Common myeloid progenitor, CD34-positive (primary cell): ENCODE data around the gene FREM1.

Experiments used
- CTCF ChIA-PET: fragments of 350-600 bp; sonication (Branson Sonifier 250); formaldehyde crosslinking; loops from one replicate; lab custom pipeline; 2021; ENCODE audit warnings: antibody characterized with exemption; lab: Charles Lee
- POLR2A ChIA-PET: fragments of 350-600 bp; sonication (Branson Sonifier 250); formaldehyde crosslinking; loops from one replicate; lab custom pipeline; 2021; ENCODE audit warnings: antibody characterized with exemption; lab: Charles Lee
- DNase-seq, 3 donors: peaks; one replicate each; pipeline versions ENCODE4 v3.0.0 to v3.0.0-alpha.2; 2013
- H3K27ac ChIP-seq, 2 experiments: 1 replicate in 1 of 2; 2 replicates in 1 of 2; pipeline ENCODE4 v1.7.0; 2013; ENCODE audit warnings: inconsistent platforms in 2 of 2, low read length in 2 of 2, mild to moderate bottlenecking in 2 of 2, low read depth in 1 of 2, moderate library complexity in 1 of 2; ENCODE audit not compliant: severe bottlenecking in 2 of 2, insufficient read depth in 1 of 2, poor library complexity in 1 of 2
- H3K27me3 ChIP-seq, 5 experiments: replicated peaks in 2 of 5; 1 replicate in 3 of 5; 2 replicates in 2 of 5; pipeline versions ENCODE4 v1.6.1 to v1.7.0; 2013; ENCODE audit warnings: low read length in 4 of 5, mild to moderate bottlenecking in 2 of 5, moderate library complexity in 2 of 5, inconsistent platforms in 1 of 5; ENCODE audit not compliant: insufficient read depth in 5 of 5, control insufficient read depth in 4 of 5
- H3K36me3 ChIP-seq, 4 experiments: 1 replicate in 2 of 4; 2 replicates in 2 of 4; pipeline versions ENCODE4 v1.6.1 to v1.7.0; 2013; ENCODE audit warnings: low read length in 3 of 4, control low read depth in 1 of 4, mild to moderate bottlenecking in 1 of 4; ENCODE audit not compliant: control insufficient read depth in 4 of 4, insufficient read depth in 4 of 4
- H3K4me1 ChIP-seq, 4 experiments: 1 replicate in 3 of 4; 2 replicates in 1 of 4; pipeline versions ENCODE4 v1.6.1 to v1.7.1; 2013; ENCODE audit warnings: low read length in 3 of 4, mild to moderate bottlenecking in 3 of 4, control low read depth in 1 of 4, inconsistent platforms in 1 of 4, moderate library complexity in 1 of 4; ENCODE audit not compliant: control insufficient read depth in 4 of 4, insufficient read depth in 4 of 4; ENCODE audit errors: control extremely low read depth in 1 of 4
- H3K4me3 ChIP-seq, 7 experiments: 1 replicate in 4 of 7; 2 replicates in 3 of 7; pipeline versions ENCODE4 v1.5.1 to v1.7.0; 2013; ENCODE audit warnings: mild to moderate bottlenecking in 7 of 7, low read length in 6 of 7, moderate library complexity in 6 of 7, inconsistent platforms in 2 of 7, low read depth in 2 of 7, control low read depth in 1 of 7; ENCODE audit not compliant: insufficient read depth in 4 of 7, control insufficient read depth in 1 of 7; ENCODE audit errors: extremely low read depth in 1 of 7
- H3K9me3 ChIP-seq, 5 experiments: 1 replicate in 4 of 5; 2 replicates in 1 of 5; pipeline versions ENCODE4 v1.6.1 to v1.7.1; 2013; ENCODE audit warnings: low read length in 4 of 5, mild to moderate bottlenecking in 2 of 5, inconsistent platforms in 1 of 5, low read depth in 1 of 5, moderate library complexity in 1 of 5; ENCODE audit not compliant: control insufficient read depth in 4 of 5, insufficient read depth in 2 of 5; ENCODE audit errors: control extremely low read depth in 1 of 5
- WGBS: methylation state at CpG from one replicate; pipeline ENCODE4 v1.1.5; 2013; ENCODE audit not compliant: insufficient coverage; 5-methylcytosine and 5-hydroxymethylcytosine counted together

The FREM1 gene

DNA sequence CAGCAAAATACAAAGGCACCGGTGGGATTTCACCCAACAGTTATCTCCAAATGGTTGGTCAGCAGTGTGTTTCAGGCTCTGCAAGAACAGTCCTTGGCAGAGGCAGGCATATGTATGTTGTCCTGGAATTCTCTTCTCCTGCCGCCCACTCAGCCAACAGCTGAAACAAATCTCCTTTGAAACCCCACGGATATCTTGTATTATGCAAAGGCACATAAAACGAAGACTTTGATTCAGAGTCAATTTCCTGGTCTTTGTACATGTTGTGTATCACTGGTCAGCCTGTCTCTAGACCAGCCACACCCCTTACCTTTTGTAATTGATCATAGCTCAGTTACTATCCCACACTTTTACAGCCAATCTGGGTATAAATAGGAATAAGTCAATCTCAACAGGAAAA is 29.2 kb downstream of the FREM1 start:
- 94% methylated on average over 4 of the region's 4 CpGs for WGBS
- H3K27ac ChIP-seq: no peak overlapping the region
- peaks cover 0 to 3% (median 0%) of the 10 kb centered on the region in 5 experiments for H3K9me3 ChIP-seq
- no peak overlapping the region for H3K4me3 ChIP-seq
- ChIA-PET POLR2A (no interaction called here), CTCF (no interaction called here)
- no peaks in the 10 kb centered on the region for H3K36me3 ChIP-seq
- H3K4me1 ChIP-seq: no peaks in the 10 kb centered on the region
- H3K27me3 ChIP-seq: no peaks in the 10 kb centered on the region
- DNase-seq: no peak

DNA sequence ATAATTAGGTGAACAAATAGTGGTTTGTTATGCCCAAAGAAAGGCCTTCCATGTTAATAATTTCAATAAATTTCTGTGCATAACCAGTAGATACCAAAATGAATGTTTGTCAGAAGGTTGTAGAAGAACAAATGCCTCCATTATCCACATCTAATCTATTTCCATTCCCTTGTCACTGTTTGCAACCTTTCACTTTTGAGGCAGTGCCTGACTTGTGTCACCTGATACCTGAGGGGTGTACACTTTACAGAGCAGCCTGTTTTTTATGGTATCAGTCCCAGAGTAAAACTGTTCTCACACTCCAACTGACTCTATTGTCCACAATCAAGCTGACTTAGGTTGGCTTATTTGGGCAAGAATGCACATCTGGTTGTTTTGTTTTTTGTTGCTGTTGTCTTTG is 40.1 kb downstream of the FREM1 start:
- no peak for DNase-seq
- no peak overlapping the region for H3K27ac ChIP-seq
- ChIA-PET POLR2A (no interaction called here), CTCF (interaction anchor here (1.2 kb wide), 1 partner anchor 38 kb away, joined by 3 read pairs; no protein-coding TSS in a partner anchor)
- no peaks in the 10 kb centered on the region for H3K9me3 ChIP-seq
- peaks cover 0 to 4% (median 0%) of the 10 kb centered on the region in 4 experiments for H3K36me3 ChIP-seq
- H3K4me1 ChIP-seq: no peaks in the 10 kb centered on the region
- H3K27me3 ChIP-seq: peaks cover 0 to 2% (median 0%) of the 10 kb centered on the region in 5 experiments
- no peak overlapping the region for H3K4me3 ChIP-seq

DNA sequence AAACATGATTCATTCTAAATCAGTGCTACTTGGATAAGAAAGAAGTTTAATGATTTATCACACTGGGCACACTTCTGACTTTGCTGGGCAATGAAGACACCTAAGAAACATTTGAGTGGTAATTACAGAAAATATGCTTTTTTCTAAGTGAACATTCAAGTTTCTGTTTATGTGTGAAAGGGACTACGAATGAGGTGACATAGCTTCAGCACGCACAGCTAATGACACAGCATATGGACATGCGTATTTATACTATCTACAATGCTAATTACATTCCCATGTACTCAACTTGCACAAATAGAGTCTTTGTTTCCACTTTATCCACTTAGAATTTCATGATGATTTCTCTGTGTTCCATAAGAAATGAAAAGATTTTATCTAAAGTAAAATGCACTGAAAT is 40.6 kb downstream of the FREM1 start:
- Histone ChIP-seq H3K27me3 (peaks cover 0 to 2% (median 0%) of the 10 kb centered on the region in 5 experiments), H3K9me3 (no peaks in the 10 kb centered on the region), H3K4me3 (no peak overlapping the region), H3K4me1 (no peaks in the 10 kb centered on the region), H3K27ac (no peak overlapping the region), H3K36me3 (peaks cover 0 to 4% (median 0%) of the 10 kb centered on the region in 4 experiments)
- WGBS: no CpG with 5 or more reads among the region's 3 CpGs
- POLR2A ChIA-PET: no interaction called here
- DNase-seq: no peak
- CTCF ChIA-PET: interaction anchor here (1.2 kb wide), 1 partner anchor 38 kb away, joined by 3 read pairs; no protein-coding TSS in a partner anchor

DNA sequence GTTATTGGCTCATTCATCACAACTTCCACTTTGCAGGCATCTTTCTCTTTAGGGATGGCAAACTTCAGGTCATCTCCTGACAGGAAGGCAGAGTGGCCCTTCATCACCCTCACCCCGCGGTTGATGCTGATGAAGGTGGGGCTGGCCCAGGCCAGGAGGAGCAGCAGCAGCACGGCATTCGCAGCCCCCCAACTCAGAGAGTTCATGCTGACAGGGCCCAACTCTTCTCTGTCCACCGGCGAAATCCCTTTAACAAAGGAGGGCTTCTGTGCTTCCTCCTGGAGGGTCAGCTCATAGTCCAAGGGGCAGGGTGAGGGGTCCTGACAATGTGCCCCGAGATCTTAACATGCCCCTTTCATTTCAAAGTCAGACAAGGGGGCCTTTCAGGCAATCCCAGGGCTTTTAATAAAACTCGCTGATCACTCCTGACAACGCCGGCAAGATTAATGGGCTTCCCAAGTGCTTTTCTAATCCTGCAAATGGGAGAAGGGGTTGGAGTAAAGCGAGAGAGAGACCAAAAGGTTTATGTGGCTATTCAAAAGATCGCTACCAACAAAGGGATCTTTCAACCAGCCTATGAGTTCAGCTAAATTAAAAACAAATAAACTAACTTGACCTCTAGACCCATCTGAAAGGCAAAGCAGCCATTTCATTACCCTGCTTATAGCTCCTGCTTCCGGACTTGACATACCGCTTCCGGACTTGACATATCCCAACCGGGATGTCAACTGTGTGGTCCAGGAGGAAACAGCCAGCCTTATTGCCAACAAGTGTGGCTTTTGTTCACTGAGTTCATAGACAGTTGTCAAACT is 41.2 kb downstream of the FREM1 start:
- ChIA-PET CTCF (interaction anchor here (1.2 kb wide), 1 partner anchor 39 kb away, joined by 3 read pairs; no protein-coding TSS in a partner anchor), POLR2A (no interaction called here)
- DNase-seq: no peak
- H3K4me1 ChIP-seq: no peaks in the 10 kb centered on the region
- H3K4me3 ChIP-seq: no peak overlapping the region
- H3K27ac ChIP-seq: no peak overlapping the region
- no peaks in the 10 kb centered on the region for H3K9me3 ChIP-seq
- H3K27me3 ChIP-seq: peaks cover 0 to 2% (median 0%) of the 10 kb centered on the region in 5 experiments
- WGBS: 92% methylated on average over 15 of the region's 16 CpGs
- peaks cover 0 to 4% (median 0%) of the 10 kb centered on the region in 4 experiments for H3K36me3 ChIP-seq

DNA sequence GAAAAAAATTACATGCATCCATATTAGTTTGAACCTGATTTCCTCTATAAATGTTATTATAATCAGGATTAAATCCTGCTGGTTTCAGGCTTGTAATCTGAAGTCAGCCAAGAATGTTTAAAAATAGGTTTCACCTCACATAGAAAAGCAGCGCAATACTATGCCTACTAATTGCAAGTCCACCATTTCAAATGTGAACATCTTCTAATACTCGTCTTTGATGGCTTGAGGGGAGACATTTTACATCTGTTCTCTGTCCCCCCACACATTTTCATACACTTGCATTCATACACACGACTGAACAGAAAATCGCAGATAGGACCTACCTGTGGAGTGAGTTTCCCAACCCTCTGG is 41.8 kb downstream of the FREM1 start:
- Histone ChIP-seq H3K27me3 (peaks cover 0 to 2% (median 0%) of the 10 kb centered on the region in 5 experiments), H3K4me3 (no peak overlapping the region), H3K9me3 (no peaks in the 10 kb centered on the region), H3K36me3 (peaks cover 0 to 4% (median 0%) of the 10 kb centered on the region in 4 experiments), H3K4me1 (no peaks in the 10 kb centered on the region), H3K27ac (no peak overlapping the region)
- no peak for DNase-seq
- POLR2A ChIA-PET: no interaction called here
- 97% methylated on average over 4 of the region's 4 CpGs for WGBS
- CTCF ChIA-PET: no interaction called here

DNA sequence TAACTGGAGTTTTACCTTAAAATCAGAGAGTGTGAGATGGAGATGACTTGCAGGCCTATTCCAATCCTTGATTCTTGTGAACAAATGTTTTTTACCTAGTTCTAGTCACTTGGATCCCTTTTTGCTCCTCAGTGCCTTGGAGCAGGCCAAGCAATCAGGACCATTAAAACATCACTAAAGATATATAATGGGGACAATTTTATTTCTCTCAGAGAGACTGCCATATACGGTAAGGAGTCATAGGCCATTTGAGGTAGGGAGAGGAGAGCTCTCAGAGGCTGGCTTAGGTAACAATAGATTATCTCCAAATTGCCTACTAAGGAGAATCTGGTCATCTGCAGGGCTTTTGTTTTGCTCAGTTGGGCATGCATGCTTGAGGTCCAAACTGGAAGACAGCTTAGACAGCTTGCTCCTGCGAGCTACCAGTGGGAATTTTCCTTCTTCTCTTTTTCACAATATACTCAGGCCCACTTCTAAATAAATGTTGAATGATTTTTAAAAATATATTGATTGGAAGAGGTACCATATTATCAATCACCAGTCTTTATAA is 44.0 kb downstream of the FREM1 start:
- DNase-seq: no peak
- H3K4me3 ChIP-seq: no peak overlapping the region
- H3K27me3 ChIP-seq: peaks cover 0 to 3% (median 0%) of the 10 kb centered on the region in 5 experiments
- no peak overlapping the region for H3K27ac ChIP-seq
- no peaks in the 10 kb centered on the region for H3K9me3 ChIP-seq
- H3K4me1 ChIP-seq: no peaks in the 10 kb centered on the region
- peaks cover 0 to 4% (median 0%) of the 10 kb centered on the region in 4 experiments for H3K36me3 ChIP-seq
- no CpG with 5 or more reads among the region's 2 CpGs for WGBS
- ChIA-PET POLR2A (no interaction called here), CTCF (no interaction called here)

DNA sequence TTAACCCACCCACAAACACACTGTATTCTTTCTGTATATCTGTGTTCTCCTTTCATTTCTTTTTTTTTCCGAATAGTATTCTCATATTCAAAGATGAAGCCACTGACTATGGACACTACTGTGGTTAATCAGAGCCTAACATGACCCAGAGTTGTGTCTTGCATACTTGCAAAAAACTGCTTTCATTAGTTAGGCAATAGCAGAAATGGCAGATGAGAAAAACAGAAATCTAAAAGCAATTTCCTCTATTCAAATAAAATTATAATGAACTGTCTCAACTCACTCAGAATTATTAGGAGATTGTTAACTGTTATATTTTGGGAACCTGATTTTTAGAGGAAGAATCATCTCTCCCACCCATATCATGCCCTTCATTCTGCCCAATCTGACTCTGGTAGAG is 45.9 kb downstream of the FREM1 start:
- Histone ChIP-seq H3K9me3 (no peaks in the 10 kb centered on the region), H3K4me3 (no peak overlapping the region), H3K4me1 (no peaks in the 10 kb centered on the region), H3K27me3 (peaks cover 0 to 2% (median 0%) of the 10 kb centered on the region in 5 experiments), H3K27ac (no peak overlapping the region), H3K36me3 (peaks cover 0 to 4% (median 0%) of the 10 kb centered on the region in 4 experiments)
- ChIA-PET CTCF (interaction anchor here (0.6 kb wide), 1 partner anchor 284 kb away, joined by 3 read pairs; no protein-coding TSS in a partner anchor), POLR2A (no interaction called here)
- DNase-seq: no peak
- no CpG with 5 or more reads among the region's 1 CpG for WGBS
